NCI-H69 (cell line): ENCODE measurements around the gene NLE1.

Experiments used
- DNase-seq: peaks from one replicate; lab custom pipeline; 2025; lab: John Stamatoyannopoulos, UW

The NLE1 gene

DNA sequence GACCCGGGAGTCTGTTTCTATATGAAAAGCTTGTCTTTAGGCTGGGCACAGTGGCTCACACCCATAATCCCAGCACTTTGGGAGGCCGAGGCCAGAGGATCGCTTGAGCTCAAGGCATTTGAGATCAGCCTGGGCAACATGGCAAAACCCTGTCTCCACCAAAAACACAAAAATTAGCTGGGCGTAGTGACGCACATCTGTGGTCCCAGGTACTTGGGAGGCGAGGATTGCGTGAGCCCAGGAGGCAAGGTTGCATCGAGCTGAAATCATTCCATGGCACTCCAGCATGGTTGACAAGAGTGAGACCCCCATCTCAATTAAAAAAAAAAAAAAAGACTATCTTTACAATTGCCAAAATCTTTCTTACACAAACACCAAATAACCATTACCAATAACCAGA is 55.9 kb downstream of the NLE1 start:
- DNase-seq: no peak

DNA sequence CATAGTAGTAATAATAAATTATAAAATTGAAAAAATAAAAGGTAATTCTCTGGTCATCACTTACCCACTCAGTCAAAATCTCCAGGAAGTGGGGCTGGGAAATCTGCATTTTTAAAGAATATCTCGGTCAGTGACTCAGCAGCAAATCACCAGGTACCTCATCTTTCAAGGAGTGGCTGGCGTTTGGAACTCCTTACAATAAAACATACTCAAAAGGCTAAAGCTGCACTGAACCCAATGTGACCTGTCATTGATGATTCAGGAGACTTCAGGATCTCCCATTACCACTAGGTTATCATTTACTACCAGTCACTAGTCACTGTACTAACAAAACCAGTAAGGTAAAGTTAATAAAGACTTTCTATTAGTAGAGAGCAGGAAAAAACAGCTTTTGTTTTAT is 57.1 kb downstream of the NLE1 start:
- peak; percentile 19 for DNase-seq

DNA sequence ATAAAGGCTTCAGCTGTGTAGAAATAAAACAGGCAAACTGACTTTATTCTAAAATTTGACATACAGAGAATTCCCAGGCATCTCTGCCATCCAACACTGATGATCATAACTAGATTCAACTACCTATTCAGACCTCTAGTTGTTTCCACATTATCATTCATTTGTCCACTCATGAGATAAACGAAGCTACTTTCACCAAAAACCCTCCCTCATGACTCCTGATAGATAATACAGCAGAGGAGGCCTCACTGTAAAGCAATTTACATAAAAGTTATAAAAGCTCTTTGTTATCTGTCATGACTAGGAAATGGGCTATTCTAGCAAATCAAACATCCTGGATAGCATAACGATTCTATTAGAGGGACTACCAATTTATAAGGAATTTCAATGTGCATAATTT is 59.0 kb downstream of the NLE1 start:
- DNase-seq: no peak

DNA sequence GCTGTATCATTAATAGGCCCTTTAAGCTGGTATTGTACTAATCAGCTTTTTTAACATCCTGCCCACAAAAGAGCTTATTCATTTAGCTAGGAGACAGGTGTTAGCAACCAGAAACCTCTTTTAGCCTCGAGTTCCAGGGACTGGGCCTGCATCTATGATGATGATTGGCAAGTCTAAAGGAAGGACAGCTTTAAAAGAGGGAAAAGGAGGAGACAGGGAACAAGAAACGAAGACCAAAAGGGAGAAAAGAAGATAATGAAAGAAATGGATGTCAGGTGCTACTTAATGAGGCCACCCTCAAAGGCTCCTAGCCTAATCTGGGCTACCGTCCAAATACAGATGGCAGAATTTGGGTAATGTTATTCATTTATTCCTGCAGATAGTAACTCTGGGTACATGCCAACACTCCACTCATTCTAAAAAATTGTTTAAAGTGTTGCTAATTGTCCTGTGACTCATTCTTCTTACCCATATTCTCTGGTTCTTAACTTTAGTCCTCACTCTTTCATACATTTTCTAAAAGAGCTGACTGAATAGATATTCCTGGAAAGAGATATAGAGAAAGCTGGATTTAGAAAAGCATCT is 59.9 kb downstream of the NLE1 start:
- peak; percentile 90 for DNase-seq

DNA sequence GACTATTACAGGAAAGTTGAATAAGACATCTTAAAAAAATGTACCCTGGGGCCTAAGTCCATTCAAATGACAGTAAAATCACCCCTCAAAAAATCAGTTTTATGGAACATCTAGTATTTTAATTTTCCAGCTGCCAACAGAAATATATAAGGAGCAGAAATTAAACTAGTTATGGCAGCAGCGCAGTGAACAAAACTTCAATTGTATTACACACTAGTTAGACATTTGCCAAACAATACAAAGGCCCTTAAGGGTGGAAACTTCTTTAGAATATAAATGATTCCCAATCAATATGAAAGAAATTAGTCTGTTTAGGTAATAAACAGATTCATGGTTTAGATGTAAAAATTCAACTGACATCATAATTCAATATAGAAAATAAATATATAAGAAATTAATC is 60.5 kb downstream of the NLE1 start:
- DNase-seq: no peak

DNA sequence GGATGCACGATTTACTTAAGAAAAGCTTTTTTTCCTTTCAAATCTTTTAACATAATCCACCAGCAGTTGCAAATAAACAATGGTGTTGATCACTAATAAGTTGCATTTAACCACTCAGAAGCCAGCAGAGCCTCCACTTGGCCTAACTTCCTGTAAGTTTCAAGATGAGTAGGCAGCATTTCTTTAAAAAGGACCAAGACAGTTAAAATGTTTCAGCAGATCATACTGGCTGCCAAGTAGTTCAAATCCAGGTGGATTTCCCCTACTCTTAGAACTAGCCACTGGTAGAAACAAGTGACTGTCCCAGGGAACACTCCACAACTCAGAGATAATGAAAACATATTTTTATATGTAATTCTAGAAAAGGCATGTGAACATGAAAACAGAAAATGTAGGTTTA is 61.6 kb downstream of the NLE1 start:
- DNase-seq: no peak

DNA sequence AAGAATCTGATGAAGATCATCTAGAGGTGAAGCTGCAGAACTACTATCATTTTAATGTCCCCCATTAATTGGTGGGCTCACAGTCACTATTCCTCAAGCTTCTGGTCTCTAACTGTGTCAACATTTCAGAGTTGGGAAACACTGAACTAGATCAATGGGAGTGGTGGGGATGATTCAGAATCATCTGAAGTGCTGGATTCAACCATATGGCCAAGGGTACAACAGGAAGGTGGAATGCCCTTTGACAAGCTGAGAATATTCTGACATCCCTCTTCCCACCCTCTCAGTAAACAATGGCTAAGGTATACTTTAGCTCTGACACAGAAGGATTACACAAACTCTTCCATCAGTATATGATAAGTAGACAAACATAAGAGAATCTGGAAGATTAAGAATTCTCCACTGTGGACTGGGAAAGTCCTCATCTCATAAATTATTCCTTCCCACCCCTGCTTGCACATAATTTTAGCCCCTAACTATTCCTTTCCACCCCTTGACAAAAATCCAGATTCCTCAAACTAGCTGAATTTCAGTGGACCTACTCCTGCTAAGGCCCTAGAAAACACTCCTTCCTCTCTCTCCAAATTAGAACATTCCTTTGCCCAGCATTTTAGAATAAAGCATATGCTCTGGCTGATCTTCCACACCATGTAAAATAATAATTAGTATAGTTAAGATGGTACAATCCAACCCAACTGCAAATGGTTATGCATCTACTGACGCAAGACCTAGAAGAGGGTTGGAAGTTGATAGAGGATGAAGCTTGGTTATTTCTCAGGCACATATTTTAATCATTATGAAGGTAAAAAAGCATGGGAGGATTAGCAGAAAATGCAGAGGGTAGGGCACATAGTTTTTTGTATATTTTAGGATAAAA is 62.3 kb downstream of the NLE1 start:
- peak; percentile 65 for DNase-seq
